Bladder microvascular endothelial cell (primary cell): ENCODE data around the gene GPR25. TPM values are rescaled to one million over a fixed set of nuclear protein-coding genes. Genes with fewer than 3 reads are reported as not detected.

Source experiments
- total RNA-seq: library from RNA; depleted of rRNA; stranded (reverse); fragments of >200 nt; gene quantifications from 2 replicates; pipeline ENCODE4 v1.2.3, GENCODE V29; 2014

GPR25 gene
- total RNA-seq: not detected in 2 replicates

GRCh38 chr1:200872446-200873115 is at the start of gene GPR25:
GPR25 (plus strand) TSS chr1:200872981; CDS start chr1:200873038, 57 bp downstream.

GRCh38 chr1:200894712-200895442 is 22.1 kb downstream of the GPR25 start, which contains the start of gene INAVA:
INAVA (plus strand) TSS chr1:200894900; CDS start chr1:200898401, 3,501 bp downstream.

Other genes with a start within 250 kb of the GPR25 start
- gene DDX59, start 203.1 kb upstream of the GPR25 start, total RNA-seq: 8.3 and 13.1 TPM in 2 replicates
- 15.7 and 54.7 TPM in 2 replicates for gene CAMSAP2, start 134.1 kb upstream of the GPR25 start, total RNA-seq
- gene INAVA, start 21.9 kb downstream of the GPR25 start, total RNA-seq: 0.16 TPM in 1 of 2 replicates, not detected in the other
- gene KIF21B, start 150.7 kb downstream of the GPR25 start, total RNA-seq: 1.3 and 3.8 TPM in 2 replicates
- not detected in 2 replicates for gene CACNA1S, start 239.4 kb downstream of the GPR25 start, total RNA-seq